NCI-H2196 treated with DMSO at 0.1 percent for 48 hours (cell line): Measurements from ENCODE around the gene RGS3.

Experiments used
- DNase-seq: peaks from one replicate; lab custom pipeline; 2025; ENCODE audit not compliant: unreplicated experiment; lab: John Stamatoyannopoulos, UW

The RGS3 gene

GRCh38 chr9:113528811-113529210, 65.3 kb downstream of the RGS3 start:
- no peak for DNase-seq

GRCh38 chr9:113529336-113530009, 65.9 kb downstream of the RGS3 start:
- no peak for DNase-seq

GRCh38 chr9:113530022-113530635, 66.6 kb downstream of the RGS3 start:
- no peak for DNase-seq

- DNase-seq, result no peak
Measured at GRCh38 chr9:113530942-113531341, 67.4 kb downstream of the RGS3 start.

GRCh38 chr9:113531919-113532808, 68.6 kb downstream of the RGS3 start:
- DNase-seq, result no peak

GRCh38 chr9:113532809-113533190, 69.3 kb downstream of the RGS3 start:
- no peak for DNase-seq

- no peak for DNase-seq
Measured at GRCh38 chr9:113533335-113534225, 70.1 kb downstream of the RGS3 start.

GRCh38 chr9:113535756-113536155, 72.2 kb downstream of the RGS3 start:
- no peak for DNase-seq

- DNase-seq, result no peak
Measured at GRCh38 chr9:113536166-113536482, 72.6 kb downstream of the RGS3 start.

GRCh38 chr9:113536483-113537228, 73.1 kb downstream of the RGS3 start:
- no peak for DNase-seq

GRCh38 chr9:113537229-113537810, 73.8 kb downstream of the RGS3 start:
- DNase-seq, result no peak

- DNase-seq, result no peak
Measured at GRCh38 chr9:113538131-113538530, 74.6 kb downstream of the RGS3 start.

- no peak for DNase-seq
Measured at GRCh38 chr9:113538701-113539430, 75.3 kb downstream of the RGS3 start.

GRCh38 chr9:113540466-113540865, 76.9 kb downstream of the RGS3 start:
- DNase-seq, result no peak

GRCh38 chr9:113541019-113541900, 77.7 kb downstream of the RGS3 start:
- peak; percentile 67 for DNase-seq

- DNase-seq, result no peak
Measured at GRCh38 chr9:113542006-113542405, 78.5 kb downstream of the RGS3 start.

GRCh38 chr9:113542741-113543140, 79.2 kb downstream of the RGS3 start:
- DNase-seq, result no peak

GRCh38 chr9:113543296-113543981, 79.9 kb downstream of the RGS3 start:
- DNase-seq, result no peak
